Germinal center (tissue), 1 donor: ENCODE data around the gene RSRC2.
"Not testable (repeated sequence)": the region's sequence is repeated elsewhere in the genome, so short reads cannot be mapped to it uniquely, and the experiment has no call there.

Source experiments
- DNase-seq: peaks from one replicate; pipeline ENCODE4 v3.0.0; 2012; ENCODE audit warnings: mixed read lengths, low spot score

The RSRC2 gene

DNA sequence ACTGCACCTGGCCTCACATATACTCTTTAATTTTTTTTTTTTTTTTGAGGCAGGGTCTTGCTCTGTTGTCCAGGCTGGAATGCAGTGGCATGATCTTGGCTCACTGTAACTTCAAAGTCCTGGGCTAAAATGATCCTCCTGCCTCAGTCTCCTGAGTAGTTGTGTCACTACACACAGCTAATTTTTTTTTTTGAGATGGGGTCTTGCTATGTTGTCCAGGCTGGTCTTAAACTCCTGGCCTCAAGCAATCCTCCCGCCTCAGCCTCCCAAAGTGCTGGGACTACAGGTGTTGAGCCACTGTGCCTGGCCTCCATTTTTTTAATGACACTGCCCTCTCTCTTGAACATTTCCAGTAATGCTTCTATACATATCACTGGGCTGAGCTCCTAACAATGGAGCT, 42.4 kb downstream of the RSRC2 start:
- not testable (repeated sequence) for DNase-seq

DNA sequence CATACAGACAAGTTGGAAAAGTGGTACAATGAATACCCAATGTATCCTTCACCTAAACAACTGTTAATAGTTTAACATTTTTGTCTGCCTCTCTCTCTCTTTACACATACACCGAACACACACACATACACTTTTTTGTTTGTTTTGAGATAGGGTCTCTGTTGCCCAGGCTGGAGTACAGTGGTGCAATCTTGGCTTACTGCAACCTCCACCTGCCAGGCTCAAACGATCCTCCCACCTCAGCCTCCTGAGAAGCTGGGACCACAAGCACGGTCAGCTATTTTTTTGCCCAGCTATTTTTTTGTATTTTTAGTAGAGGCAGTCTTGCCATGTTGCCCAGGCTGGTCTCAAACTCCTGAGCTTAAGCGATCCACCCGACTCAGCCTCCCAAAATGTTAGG, 42.8 kb downstream of the RSRC2 start:
- DNase-seq = no peak

DNA sequence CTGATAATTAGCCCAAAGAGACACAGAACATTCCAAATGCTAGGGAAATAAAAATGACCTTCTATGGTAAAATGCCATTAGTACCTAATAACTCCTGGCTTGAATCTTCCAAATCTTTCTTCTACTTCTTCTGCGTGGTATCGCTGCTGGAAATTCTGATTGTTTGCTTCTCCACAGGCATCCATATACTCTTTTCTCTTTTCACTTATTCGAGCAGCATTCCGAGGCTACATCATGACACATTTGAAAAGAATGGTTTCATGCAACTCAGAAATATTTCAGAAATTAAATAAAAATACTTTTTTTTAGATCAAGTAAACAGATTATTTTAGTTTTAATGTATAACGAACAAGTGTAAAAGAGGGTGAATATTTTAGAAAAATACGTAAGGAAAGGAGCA, 44.9 kb downstream of the RSRC2 start:
- DNase-seq = no peak

DNA sequence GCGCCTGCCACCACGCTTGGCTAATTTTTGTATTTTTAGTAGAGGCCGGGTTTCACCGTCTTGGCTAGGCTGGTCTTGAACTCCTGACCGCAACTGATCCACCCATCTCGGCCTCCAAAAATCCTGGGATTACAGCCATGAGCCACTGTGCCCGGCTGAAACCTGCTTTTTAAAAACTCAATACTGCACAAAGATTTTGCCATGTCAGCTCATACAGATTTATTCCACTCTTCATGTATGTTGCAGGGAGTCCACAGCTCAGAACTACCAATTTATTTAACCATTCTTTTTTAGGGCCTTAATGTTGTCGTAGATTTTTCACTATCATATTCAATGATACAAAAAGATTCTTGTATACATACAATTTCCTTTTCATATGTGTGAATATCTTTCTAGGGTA, 46.0 kb downstream of the RSRC2 start:
- no peak for DNase-seq

DNA sequence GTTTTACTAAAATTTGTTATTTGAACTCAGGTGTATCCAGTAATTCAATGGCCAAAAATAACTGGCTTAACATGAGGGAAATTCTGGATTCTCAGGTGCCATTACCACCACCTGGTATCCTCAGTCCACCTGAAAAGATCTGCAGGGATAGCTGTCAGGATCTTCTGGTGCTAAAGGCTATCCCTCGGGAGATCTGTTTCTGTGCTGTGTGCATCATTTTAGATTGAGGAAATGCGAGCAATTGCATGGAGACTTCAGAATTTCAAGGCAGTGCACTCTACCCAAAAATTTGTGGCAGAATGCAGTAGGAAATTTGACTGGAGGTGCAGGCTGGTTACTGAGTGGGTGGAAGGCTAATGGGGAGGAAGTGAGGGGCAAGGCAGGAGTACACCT, 52.4 kb downstream of the RSRC2 start:
- no peak for DNase-seq

DNA sequence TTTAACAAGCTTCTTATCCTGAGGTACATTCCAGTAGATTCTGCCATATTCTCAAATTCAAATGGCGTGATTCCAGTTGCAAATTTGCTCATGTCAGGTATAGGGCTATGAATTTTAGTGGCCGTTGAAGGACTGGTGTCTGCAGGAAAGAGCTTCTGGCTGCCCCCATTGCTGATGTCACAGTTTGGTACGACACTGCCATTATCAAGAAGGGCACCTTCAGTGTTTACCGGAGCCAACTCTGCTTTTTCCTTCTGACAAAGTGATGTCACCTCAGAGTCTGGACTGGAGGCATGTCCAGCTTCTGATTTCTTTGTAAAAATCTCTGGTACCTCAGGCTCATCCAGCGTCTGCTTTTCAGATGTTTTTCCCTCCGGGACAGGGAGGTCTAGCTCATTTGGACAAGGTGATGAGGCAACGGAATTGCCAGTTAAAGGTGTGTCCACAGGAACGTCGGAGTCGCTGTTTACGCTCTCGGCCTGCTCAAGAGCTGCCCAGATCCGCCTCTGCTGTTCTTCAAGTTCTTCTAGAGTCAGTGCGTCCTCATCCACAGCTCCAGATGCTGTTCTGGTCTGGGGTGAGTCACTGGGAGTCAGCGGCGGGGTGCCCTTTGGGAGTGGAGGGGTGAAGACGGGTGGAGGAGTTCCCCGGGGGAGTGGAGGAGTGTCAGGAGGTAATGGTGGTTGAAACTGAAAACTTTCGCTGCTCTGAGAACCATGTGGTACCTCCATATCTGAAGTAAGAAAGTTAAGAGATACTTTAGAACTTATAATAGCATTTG, 53.0 kb downstream of the RSRC2 start:
- no peak for DNase-seq

DNA sequence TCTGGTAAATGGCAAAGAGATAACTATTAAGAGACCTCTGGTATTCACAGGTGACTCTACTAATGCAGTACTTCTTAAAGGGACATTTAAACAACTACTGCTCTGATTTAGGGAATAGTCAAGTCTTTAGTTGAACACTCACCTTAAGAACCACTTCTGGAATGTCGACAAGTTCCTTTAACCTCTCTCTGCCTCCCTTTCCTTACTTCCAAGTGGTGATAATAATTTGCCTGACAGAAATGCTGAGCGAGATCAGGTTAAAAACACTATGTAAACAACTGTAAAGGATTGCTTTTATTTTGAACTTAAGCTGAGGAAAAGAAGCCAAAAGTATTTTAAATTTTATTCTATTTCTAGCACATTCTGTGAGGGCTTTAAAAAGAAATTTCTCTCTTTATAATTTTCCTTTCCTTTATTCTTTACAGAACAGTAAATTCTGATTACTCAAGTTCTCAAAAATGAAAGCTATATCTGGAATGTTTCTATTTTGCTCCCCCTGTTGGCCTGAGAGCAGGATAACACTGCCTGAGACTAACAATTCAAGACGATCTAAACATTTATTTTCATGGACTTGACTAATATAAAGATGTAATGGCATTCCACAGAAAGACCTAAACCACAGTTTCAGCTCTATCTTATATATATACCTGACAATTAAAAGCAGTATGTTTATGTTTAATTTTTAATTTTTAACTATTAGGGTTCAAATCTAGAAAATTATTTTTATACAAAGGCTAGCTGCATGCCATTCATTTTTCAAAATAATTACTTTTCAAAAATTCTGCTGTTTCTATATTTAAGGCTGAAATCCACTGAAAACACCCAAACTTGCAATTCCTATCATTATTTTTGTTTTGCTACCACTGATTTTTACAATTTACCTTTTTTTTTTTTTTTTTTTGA, 55.2 kb downstream of the RSRC2 start:
- peak; percentile 43 for DNase-seq

DNA sequence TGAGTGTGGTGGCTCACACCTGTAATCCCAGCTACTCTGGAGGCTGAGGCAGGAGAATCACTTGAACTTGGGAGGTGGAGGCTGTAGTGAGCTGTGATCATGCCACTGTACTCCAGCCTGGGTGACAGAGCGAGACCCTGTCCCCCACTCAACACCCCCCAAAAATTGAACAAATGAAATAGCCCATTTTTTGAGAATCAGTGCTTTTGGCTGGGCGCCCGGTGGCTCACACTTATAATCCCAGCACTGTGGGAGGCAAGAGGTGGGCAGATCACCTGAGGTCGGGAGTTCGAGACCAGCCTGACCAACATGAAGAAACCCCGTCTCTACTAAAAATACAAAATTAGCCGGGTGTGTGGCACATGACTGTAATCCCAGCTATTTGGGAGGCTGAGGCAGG, 56.2 kb downstream of the RSRC2 start:
- DNase-seq = not testable (repeated sequence)

DNA sequence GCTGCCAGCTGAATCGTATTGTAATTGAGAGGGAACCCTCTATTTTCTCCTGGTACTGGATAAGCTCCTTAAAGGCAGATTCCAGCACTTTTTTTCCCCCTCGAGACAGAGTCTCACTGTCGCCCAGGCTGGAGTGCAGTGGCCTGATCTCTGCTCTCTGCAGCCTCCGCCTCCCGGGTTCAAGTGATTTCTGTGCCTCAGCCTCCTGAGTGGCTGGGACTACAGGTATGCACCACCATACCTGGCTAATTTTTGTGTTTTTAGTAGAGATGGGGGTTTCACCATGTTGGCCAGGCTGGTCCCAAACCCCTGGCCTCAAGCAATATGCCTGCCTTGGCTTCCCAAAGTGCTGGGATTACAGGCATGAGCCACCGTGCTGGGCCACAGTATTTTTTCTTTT, 56.9 kb downstream of the RSRC2 start:
- DNase-seq = not testable (repeated sequence)

DNA sequence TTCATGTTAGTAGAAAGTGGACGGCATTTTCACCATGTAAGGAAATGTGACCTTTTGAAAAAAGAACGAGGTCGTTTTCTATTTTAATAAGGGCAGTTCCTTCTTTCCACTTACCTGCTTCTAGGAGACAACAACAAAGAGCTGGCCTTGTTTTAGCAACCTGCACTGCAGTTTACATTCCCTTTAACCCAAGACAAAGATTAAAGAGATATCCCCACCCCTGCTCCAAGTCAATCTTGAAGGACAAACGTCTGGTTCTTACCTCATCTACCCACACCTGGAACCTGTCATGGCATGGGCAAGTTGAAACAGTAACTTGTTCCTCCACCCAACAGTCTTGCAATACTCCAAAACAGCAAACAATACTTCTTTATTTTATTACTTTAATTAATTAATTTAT, 58.8 kb downstream of the RSRC2 start:
- no peak for DNase-seq

DNA sequence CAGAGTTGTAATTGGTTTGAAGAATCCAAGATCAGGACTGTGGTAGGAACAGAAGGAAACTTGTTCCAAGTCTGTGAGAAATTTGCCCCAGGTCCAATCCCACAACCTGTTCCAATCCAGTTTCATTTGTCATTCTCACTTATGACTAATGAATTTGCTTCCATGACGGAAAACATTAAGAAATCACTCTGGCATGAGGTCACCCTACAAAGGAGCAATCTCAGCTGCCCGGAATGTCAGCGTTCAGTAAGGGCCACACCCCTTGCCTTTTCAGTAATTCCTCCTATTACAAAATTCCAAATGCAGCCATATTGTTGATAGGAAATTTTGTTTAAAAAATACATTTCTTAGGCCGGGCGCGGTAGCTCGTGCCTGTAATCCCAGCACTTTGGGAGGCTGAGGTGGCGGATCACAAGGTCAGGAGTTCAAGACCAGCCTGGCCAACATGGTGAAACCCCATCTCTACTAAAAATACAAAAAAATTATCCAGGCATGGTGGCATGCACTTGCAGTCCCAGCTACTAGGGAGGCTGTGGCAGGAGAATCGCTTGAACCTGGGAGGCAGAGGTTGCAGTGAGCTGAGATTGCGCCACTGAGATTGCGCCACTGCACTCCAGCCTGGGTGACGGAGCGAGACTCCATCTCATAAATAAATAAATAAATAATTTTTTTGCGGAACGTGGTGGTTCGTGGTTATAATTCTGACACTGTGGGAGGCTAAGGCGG, 62.3 kb downstream of the RSRC2 start:
- DNase-seq = not testable (repeated sequence)

DNA sequence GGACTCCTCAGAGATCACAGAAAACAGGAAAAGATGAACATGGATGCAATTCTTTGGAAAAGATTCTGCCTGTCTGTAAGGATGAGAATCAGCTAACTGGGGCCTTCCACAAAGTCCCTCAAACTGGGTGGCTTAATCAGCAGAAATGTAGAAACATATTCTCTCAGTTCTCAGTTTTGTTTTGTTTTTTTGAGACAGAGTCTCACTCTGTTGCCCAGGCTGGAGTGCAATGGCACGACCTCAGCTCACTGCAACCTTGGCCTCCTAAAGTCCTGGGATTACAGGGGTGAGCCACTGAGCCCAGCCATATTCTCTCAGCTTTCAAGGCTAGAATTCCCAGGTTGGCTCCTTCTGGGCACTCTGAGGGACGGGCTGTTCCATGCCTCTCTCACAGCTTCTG, 66.1 kb downstream of the RSRC2 start:
- DNase-seq = no peak

DNA sequence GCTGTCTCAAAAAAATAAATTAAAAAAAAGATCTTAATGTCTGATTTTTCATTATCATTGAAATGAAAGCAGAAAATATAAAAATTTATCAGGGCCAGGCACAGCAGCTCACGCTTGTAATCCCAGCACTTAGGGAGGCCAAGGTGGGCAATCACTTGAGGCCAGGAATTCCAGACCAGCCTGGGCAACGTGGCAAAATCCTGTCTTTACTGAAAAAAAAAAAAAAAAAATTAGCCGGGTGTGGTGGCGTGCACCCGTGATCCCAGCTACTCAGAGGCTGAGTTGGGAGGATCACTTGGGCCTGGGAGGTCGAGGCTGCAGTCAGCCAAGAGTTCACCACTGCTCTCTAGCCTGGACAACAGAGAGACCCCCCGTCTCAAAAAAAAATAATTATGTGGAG, 66.7 kb downstream of the RSRC2 start:
- DNase-seq = no peak

DNA sequence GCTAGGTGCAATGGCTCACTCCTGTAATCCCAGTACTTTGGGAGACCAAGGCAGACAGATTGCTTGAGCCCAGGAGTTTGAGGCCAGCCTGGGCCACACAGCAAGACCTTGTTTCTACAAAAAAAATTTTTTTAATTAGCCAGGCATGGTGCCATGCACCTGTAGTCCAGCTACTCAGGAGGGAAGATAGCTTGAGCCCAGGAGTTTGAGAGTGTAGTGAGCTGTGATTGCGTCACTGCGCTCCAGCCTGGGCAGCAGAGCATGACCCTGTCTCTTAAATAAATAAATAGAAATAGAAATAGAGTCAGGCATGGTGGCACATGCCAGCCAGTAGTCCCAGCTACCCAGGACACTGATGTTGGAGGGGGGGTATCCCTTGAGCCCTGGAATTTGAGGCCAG, 67.5 kb downstream of the RSRC2 start:
- DNase-seq = no peak

DNA sequence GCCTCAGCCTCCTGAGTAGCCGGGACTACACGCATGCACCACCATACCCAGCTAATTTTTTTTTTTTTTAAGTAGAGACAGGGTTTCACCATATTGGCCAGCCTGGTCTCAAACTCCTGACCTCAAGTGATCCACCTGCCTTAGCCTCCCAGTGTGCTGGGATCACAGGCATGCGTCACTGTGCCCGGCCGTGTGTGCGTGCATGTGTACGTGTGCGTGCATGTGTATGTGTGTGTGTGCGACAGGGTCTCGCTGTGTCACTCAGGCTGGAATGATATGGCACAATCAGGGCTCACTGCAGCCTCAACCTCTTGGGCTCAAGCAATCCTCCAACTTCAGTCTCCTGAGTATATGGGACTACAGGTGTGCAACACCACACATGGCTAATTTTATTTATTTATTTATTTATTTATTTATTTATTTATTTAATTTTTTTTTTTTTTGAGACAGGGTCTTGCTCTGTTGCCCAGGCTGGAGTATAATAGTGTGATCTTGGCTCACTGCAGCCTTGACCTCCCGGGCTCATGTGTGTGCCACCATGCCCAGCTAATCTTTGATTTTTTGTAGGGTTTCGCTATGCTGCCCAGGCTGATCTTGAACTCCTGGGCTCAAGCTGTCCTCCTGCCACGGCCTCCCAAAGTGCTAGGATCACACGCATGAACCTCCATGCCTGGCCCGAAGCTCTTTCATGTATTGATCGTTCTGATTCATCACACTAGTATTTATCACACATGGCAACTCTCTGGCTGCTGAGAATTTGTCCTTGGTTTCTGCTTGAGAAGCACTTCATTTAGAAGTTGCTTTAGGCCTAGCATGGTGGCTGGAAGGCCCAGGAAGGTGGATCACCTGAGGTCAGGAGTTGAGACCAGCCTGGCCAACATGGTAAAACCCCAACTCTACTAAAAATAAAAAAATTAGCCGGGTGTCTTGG, 68.4 kb downstream of the RSRC2 start:
- no peak for DNase-seq

DNA sequence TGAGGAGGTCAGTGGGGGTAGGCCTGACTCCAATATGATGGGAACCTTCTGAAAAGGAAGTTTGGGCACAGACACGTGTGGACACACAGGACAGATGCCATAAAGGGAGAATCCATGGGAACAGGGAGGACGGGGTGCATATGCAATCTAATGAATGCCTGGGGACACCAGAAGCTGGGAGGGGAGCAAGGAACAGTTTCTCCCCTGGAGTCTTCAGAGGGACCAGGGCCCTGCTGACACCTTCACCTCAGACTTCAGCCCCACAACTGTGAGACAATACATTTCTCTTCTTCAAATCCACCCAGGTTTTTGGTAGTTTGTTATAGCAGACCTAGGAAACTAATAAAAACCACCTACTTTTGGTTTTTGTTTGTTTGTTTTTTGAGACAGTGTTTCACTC, 69.1 kb downstream of the RSRC2 start:
- no peak for DNase-seq

DNA sequence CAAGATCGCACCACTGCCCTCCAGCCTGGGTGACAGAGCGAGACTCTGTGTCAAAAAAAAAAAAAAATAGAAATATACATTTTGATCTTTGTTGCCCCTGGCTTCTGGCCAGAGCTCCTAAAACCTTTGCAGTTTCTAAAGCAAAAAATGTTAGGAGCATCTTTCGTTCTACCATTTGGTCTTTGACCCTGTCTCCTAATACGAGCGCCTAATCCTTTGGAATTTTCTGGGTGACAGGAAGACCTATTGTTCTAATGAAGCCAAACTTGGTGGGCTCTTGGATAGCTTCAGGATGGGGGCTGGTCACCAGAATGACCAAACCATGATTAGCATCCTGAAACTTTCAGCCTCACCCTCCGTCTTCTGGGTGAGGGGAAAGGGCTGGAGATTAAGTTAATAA, 72.0 kb downstream of the RSRC2 start:
- DNase-seq = no peak

DNA sequence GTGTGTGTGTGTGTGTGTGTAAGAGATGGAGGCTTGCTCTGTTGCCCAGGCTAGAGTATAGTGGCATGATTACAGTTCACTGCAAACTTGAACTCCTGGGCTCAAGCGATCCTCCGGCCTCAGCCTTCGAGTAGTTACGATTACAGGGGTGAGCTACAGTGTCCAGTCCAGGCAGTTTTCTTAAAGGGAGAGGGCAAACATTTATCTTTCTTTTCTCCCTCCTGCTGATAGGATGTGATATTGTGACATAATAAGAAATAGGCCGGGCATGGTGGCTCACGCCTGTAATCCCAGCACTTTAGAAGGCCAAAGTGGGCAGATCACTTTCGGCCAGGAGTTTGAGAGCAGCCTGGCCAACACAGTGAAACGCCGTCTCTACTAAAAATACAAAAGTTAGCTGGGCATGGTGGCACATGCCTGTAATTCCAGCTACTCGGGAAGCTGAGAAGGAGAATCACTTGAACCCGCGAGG, 72.5 kb downstream of the RSRC2 start:
- no peak for DNase-seq
